Stimulated activated CD4-positive, alpha-beta T cell treated with anti-CD3 and anti-CD28 coated beads, TNF-alpha, amount 100 ng/mL, for 4 hours (primary cell): ENCODE results near the gene SPOP.
"Not testable (repeated sequence)": the region's sequence is repeated elsewhere in the genome, so short reads cannot be mapped to it uniquely, and the experiment has no call there.

Experiments used
- DNase-seq, 3 experiments: peaks; one replicate each; pipeline ENCODE4 v3.0.0-alpha.2; 2020; ENCODE audit warnings: low read depth in 3 of 3

SPOP gene

GRCh38 chr17:49677933-49678847 is at the start of gene SPOP:
SPOP (minus strand) TSS chr17:49678097; CDS start chr17:49622810, 55,287 bp downstream.
- DNase-seq: peak; percentile 91 to 99 (median 98)

GRCh38 chr17:49727380-49727779 is 49.5 kb upstream of the SPOP start:
- DNase-seq: no peak

GRCh38 chr17:49725452-49726130 is 47.7 kb upstream of the SPOP start:
- DNase-seq: no peak

- DNase-seq: not testable (repeated sequence)
Observed at GRCh38 chr17:49724552-49724951, 46.7 kb upstream of the SPOP start.

- DNase-seq: no peak
Observed at GRCh38 chr17:49723423-49723822, 45.5 kb upstream of the SPOP start.

GRCh38 chr17:49722066-49722465 is 44.2 kb upstream of the SPOP start:
- no peak for DNase-seq

GRCh38 chr17:49717371-49717861 is 39.5 kb upstream of the SPOP start:
- no peak for DNase-seq

GRCh38 chr17:49716668-49717364 is 38.9 kb upstream of the SPOP start:
- no peak for DNase-seq

- peak in 1 of 3 experiments; percentile 31 for DNase-seq
Observed at GRCh38 chr17:49715717-49716279, 37.9 kb upstream of the SPOP start.

- DNase-seq: no peak
Observed at GRCh38 chr17:49715216-49715615, 37.3 kb upstream of the SPOP start.

- DNase-seq: no peak
Observed at GRCh38 chr17:49708515-49709183, 30.8 kb upstream of the SPOP start.

GRCh38 chr17:49707608-49708514 is 30.0 kb upstream of the SPOP start, which contains the start of gene SLC35B1:
SLC35B1 (minus strand) TSS chr17:49707964; CDS start chr17:49707833, 131 bp downstream.
- peak; percentile 95 to 97 (median 96) for DNase-seq

GRCh38 chr17:49707246-49707607 is 29.3 kb upstream of the SPOP start:
- peak in 1 of 3 experiments; percentile 17 for DNase-seq

GRCh38 chr17:49705254-49705653 is 27.4 kb upstream of the SPOP start:
- no peak for DNase-seq

- no peak for DNase-seq
Observed at GRCh38 chr17:49703557-49704277, 25.8 kb upstream of the SPOP start.

GRCh38 chr17:49700960-49701359 is 23.1 kb upstream of the SPOP start:
- DNase-seq: no peak

- no peak for DNase-seq
Observed at GRCh38 chr17:49699966-49700575, 22.2 kb upstream of the SPOP start.

- DNase-seq: no peak
Observed at GRCh38 chr17:49698005-49698404, 20.1 kb upstream of the SPOP start.

GRCh38 chr17:49696233-49696761 is 18.4 kb upstream of the SPOP start:
- peak in 2 of 3 experiments; percentile 45 to 57 for DNase-seq
